HG02763 (cell line): ENCODE data around the gene RNASE4.
"Not testable (repeated sequence)": the region's sequence is repeated elsewhere in the genome, so short reads cannot be mapped to it uniquely, and the experiment has no call there.

ENCODE experiments used
- ATAC-seq: cut with Tn5 transposase; IDR thresholded peaks from one replicate; pipeline ENCODE4 v1.9.1; 2021; ENCODE audit warnings: mild to moderate bottlenecking, moderate library complexity; ENCODE audit not compliant: unreplicated experiment

RNASE4 gene

DNA sequence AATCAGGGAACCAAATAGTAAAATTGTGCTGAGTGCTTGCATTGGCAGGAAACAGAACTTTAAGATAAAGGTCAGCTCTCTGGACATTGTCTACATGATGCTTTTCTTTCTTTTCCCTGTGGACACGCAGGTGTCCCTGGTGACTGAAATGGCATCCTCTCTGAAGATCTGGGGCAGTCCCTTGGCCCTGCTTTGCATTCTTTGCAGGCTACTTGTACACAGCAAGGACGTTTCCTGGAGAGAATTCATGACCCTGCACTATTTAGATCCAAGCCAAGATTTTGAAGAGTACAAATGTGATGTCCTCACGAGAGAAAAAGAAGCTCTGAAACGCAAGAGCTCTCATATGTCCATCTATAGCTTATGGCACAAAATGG, 50.1 kb downstream of the RNASE4 start:
- no peak for ATAC-seq

DNA sequence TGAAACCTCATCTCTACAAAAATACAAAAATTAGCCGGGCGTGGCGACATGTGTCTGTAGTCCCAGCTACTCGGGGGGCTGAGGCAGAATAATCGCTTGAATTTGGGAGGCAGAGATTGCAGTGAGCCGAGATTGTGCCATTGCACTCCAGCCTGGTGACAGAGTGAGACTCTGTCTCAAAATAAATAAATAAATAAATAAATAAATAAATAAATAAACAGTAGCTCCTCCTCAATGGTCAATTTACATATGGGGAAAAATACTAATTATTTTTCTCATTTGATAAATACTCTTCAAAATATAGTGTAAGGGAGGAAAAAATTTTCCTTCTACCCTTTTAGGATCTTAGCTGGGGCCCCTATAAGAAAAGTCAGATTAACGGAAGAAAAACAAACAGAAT, 53.9 kb downstream of the RNASE4 start:
- ATAC-seq, result not testable (repeated sequence)

DNA sequence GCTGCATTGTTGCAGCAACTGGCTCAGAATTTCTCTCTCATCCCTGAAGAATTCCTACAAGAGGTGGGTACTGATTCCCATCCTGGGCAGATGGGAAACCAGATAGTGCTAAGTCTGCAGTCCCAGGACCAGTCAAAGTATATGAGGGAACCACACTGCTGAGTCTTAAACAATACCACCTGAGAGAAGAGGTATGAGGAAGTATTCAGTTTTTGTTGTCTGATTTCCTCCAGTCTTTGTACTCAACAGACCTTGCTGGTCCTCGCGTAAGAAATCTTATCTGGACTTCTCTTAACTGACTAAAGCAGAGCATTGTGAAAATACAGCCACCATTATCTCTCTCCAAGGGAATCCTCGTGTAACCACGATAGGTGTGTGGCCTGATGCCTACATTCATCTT, 57.8 kb downstream of the RNASE4 start:
- no peak for ATAC-seq

DNA sequence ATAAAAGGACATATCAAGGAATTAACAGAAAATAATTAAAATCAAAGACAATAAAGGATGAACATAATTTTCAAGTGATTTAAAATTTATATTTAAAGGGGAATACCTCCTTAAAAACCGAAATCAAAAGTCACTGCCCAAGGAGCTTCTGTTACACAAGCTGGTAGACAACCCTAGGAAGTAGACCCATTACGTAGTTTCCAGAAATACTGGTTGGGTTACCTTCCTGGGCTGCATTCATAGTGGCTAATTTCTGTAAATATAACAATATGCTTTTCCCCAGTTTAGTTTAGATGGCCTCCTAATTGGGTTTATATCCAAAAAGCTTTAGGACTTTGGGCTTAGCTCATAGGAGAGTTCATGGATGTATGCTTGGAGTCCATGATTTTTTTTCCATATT, 59.2 kb downstream of the RNASE4 start:
- ATAC-seq, result no peak

DNA sequence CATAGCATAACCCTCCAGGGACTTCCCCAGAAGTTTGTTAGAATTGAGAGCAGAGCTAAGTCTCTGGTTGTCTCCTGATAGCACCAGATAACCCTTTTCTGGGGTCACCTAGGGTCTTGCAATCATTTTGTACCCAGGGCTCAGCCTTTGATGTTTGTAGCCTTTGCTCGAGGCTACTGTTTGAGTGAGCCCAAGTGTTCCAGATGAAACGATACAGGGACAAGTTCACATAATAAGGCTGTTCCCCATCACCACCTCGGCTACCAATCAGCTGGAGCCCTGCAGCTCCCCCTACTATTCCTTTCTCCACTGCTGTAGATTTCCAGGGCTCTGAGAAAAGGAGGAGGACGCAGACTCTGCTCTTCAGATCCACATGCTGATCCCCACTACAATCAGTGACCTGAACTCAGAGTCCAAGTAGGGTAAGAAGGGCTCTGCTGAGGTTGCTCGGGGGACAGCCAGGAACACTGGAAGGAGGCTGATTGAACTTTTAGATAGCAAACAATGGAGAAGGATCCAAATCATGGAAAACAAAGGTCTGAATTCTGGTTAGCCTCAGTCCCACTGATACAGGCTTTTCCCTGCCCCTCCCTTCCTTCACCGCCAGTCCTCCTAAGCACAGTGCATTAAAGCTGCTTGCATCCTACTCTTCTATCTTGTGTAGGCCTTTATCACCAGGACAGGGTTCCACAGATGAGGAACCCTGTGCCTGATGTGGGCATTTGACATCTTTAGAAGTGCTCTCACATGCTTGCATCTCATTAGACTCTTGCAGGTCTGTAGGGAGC, 61.4 kb downstream of the RNASE4 start, which contains the start of gene EDDM3A:
Gene EDDM3A, plus strand, starts transcription at position 317 of the 788 bp plus-strand sequence. CDS start 1,694 bp downstream, outside the sequence.
- no peak for ATAC-seq

DNA sequence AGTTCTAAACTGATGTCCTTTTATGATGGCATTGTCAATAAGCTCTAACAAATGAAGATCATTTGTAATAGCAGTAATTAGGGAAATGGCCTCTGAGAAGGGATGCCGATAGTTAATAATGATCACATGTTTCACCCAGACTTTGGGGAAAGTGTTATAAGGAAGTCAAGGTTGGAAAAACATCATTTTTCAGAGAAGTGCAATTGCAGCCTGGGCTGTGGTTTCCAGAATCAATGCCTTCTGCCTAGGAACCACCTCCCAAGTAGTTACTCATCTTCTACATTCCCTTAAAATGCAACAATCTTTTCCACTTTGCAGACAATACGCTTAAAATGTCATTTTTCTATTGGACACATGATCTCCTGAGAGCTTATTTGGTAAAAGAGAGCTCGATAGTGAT, 62.2 kb downstream of the RNASE4 start:
- no peak for ATAC-seq

DNA sequence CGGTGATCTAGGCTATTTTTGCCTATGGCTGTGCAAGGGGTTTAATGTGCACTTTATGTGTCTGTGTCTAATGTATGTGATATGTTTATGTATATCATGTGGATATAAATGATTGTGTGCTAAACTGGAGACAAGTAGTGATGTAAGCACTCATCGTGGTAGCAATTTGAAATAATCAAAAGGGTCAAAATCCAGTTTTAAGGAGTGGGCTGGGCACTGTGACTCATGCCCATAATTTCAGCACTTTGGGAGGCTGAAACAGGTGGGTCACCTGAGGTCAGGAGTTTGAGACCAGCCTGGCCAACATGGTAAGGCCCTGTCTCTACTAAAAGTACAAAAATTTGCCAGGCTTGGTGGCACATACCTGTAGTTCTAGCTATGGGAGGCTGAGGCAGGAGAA, 64.1 kb downstream of the RNASE4 start:
- ATAC-seq, result no peak

DNA sequence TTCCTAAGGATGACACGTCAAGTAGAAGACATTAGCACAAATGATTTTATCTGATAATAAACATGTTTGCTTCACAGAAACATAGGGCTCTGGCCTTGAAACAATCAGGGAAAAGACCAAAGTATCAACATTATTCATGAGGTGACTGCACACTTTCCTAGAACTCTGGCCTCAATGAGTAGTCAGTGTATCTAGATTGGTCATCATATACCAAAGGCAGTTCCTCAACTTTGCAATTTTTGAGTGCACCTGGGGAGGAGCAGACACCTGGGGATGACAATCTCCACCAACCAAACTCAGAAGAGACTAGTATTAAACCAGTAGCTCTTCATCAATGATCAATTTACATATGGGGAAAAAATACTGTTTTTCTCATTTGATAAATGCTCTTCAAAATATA, 65.8 kb downstream of the RNASE4 start:
- no peak for ATAC-seq
